Lung microvascular endothelial cell (primary cell): Measurements from ENCODE around the gene SLC7A1. TPM values are rescaled to one million over a fixed set of nuclear protein-coding genes. Genes with fewer than 3 reads are reported as not detected.

Source experiments
- DNase-seq, 2 donors: peaks; one replicate each; pipeline versions ENCODE4 v3.0.0 to v3.0.0-alpha.2; 2010; ENCODE audit warnings: low read depth in 2 of 2
- total RNA-seq: library from RNA; depleted of rRNA; stranded (reverse); fragments of >200 nt; gene quantifications from 2 replicates; pipeline ENCODE4 v1.2.1, GENCODE V29; 2014

Gene SLC7A1
- total RNA-seq, 1 donor from 2014 or later = 27.8 TPM

GRCh38 chr13:29530901-29531300, 64.6 kb downstream of the SLC7A1 start:
- DNase-seq = no peak

DNA sequence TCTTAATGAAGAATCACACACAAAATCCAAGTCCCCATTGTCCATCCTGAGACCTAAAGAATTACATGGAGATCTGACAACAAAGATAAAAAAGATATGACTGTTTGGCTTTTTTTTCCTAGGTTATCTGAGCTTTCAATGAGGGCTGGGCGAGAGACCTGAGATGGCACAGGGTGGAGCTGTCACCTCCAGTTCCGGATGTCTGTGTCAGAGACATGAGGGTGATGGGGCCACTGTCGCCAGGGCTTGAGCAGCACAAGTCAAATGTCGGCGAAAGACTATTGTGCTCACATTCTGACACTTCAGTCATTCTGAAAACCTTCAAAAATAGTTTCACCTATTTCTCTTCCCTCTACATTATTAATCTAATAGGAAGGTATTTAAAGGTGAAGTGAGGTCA, 65.7 kb downstream of the SLC7A1 start:
- no peak for DNase-seq

DNA sequence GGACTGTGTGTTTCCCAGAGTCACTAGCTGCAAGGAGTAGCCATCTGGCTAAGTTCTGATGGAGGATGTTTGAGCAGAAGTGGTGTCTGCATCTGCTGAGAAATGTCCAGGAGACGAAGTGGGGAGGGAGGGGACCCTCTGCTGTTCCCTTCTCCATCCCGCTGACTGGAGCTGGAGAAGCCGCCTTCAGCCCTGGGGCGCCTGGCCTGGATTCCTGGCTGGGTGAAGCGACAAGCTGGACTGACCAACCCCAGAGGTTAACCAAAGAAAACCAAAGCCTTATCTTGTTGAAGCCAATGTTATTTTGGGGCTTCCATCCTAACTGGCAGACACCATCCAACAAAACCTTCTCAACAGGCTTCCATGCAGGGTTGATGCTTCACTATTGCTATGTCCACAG, 67.6 kb downstream of the SLC7A1 start:
- no peak for DNase-seq

- DNase-seq = no peak
Measured at GRCh38 chr13:29527511-29527910, 68.0 kb downstream of the SLC7A1 start.

- no peak for DNase-seq
Measured at GRCh38 chr13:29526741-29527140, 68.7 kb downstream of the SLC7A1 start.

GRCh38 chr13:29525757-29526156, 69.7 kb downstream of the SLC7A1 start:
- DNase-seq = no peak

DNA sequence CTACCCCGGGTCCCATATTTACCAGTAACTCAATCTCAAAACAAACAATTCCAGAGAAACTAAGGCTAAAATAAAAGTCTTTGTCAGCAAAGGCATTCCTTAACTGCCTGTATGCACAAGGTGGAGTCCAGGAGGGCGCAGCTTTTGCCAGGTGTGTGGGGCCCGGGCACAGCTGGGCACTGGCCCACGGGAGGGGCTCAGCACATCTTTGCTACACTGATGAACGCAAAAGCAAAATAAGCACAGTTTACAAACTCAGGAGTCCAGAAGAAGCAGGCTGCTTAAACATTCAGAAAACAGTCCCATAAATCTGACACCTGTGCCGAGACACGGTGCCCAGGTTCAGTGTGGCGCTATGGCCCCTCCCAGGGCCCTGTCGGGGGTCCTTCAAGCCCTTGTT, 70.8 kb downstream of the SLC7A1 start:
- DNase-seq = no peak

- DNase-seq = peak in 1 of 2 donors; percentile 91
Measured at GRCh38 chr13:29524176-29524575, 71.3 kb downstream of the SLC7A1 start.

DNA sequence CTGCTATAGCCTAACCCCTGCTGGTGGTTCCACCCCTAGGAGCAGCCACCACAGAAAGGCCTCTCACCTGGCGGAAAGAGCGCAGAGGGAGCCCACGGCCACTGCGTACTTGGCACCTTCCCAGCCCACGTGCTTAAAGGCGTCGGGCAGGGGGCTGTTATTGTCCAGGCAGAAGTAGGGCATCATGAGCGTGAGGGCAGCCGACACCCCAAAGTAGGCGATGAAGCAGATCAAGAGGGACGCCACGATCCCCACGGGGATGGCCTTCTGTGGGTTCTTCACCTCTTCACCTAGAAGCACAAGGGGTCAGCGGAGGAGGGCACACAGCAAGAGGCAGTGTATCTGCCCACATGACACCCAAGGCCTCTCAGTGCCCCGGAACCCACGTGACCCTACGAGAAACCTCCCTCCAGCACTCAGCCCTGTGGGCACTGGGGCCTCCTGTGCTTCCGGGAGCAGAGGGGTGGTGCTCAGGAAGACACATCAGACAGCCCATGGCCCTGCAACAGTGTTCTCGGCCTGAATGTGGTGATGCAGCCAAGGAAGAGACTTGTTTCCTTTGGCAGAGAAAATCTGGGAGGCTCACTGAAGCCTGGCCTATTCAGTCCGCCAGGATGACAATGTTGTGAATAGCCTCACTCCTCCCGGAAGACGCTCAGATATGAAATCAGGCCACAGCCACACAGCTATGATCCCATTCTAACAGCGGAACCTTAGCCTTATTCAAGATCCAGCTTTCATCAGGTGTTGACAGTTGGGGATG, 72.1 kb downstream of the SLC7A1 start:
- peak in 1 of 2 donors; percentile 95 for DNase-seq

DNA sequence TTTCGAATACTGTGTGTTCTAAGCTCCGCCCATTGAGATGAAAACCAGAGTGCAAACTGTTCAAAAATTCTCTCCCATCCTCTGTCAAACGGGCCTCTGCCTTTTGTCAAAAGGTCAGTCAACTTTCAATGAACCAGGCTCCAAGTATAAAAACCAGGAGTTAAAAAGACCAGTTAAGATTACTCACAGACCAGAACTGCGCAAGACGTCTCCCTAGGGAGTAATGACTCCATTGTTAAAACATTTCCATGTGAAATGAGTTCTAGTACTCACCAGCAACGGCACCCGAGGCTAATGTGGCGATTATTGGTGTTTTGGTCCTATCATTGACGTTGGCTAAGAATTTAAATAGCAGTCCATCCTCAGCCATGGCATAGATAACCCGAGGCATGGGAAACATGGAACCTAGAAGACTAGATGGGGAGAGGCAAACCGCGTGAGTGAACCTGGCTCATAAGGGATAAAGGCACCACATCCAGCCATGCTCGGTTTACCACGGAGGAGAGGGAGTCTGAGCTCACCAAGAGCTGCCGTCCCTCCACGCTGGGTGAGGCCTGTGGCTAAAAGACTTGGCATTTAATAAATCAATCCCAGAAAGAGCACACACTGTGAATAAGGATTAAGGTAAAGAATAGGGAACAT, 73.3 kb downstream of the SLC7A1 start:
- DNase-seq = no peak

DNA sequence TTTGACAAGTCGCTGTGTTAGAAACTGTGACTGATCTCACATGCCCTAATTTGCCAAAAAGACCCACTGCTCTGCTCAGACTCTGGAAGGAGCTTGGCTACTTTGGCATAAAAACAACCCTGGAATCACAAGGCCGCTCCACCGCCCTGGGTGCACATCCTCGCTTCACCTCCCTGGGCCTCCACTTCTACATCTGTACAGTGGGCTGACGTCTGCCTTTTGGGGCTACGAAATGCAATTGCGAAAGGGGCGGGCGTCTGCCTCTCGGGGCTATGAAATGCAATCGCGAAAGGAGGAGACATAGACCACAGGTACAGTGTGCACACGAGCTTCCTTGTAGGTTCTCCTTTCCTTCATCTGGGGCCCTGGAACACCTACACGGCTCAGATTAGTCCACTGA, 74.2 kb downstream of the SLC7A1 start:
- DNase-seq = no peak

- DNase-seq = no peak
Measured at GRCh38 chr13:29520671-29521070, 74.8 kb downstream of the SLC7A1 start.

GRCh38 chr13:29519921-29520320, 75.6 kb downstream of the SLC7A1 start:
- no peak for DNase-seq

GRCh38 chr13:29516880-29517279, 78.6 kb downstream of the SLC7A1 start:
- DNase-seq = no peak

DNA sequence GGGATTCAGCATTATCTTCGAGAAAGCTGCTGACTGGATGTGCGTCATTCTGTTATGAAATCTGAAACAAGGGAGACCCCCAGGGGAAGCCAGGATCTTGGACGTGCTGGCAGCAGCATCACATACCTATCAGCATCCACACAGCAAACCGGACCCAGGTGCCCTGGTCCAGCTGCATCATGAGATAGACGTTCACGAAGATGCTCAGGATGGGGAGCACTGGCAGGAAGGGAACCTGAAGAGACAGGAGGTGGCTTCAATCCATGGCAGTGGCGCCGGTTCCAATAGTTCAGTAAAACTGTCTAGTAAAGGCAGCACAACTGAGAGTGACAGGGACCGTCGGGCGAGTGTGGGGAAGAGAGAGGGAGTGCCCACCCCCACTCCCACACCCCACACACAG, 79.5 kb downstream of the SLC7A1 start:
- DNase-seq = no peak

- DNase-seq = peak; percentile 19 to 47
Measured at GRCh38 chr13:29515372-29515771, 80.1 kb downstream of the SLC7A1 start.

DNA sequence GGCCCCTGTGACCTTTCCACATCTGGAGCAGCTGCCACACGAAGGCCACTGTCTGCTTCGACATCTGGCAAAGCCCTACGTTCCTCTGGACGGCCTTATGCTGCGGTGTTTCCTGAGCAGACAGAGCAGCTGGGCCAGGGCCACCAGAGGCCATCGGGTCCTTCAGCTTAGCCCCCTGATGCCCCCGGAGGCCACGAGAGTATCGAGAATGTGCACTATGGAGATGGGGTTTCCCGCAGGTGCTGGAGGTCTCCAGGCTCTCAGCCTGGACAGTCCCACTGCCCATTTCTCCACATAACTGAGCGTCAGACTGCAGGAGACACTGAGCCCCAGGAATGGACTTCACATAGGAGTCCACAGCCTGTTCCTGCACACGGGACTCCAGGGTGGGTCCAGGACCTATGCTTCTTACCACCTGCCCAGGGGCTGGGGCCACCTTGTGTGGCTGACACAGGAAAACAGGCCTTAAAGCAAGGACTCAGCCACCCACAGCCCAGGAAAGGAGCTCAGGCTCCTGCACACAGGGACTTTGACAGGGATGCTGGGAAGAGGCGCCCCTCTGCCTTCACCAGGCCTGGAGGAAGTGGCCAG, 80.7 kb downstream of the SLC7A1 start:
- no peak for DNase-seq

DNA sequence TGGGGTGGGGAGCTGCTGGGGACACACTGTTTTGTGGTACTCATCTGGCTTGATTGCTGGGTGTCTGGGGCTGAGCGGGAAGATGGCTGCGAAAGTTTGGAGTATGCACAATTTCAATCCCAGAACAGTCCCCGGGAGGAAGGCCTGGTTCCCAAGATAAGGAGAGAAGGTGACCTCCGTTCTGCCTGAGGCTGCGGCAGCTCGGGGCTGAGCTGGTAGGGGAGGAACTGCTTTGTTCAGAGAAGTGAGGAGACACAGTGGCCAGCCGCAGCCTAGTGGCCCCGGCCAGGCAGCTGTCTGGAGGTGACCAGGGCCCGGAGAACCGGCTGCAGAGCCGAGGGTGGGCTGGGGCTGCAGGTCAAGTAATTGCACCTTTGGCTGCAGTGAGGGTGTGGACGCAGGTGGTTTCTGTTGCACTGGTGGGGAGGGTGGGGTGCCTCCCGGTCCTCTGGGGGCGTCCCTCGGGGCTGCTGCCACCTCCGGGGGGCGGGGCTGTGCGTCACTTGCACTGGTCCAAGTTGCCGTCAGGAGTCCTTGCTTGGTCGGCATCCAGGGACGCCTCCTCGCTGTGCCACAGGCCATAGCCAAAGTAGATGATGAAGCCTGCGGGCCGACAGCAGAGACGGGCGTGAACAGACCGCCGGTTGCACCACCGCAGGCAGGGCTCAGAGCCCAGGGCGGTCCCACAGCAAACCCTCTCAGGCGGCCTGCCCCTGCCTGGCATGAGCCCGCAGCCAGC, 81.3 kb downstream of the SLC7A1 start:
- DNase-seq = no peak

DNA sequence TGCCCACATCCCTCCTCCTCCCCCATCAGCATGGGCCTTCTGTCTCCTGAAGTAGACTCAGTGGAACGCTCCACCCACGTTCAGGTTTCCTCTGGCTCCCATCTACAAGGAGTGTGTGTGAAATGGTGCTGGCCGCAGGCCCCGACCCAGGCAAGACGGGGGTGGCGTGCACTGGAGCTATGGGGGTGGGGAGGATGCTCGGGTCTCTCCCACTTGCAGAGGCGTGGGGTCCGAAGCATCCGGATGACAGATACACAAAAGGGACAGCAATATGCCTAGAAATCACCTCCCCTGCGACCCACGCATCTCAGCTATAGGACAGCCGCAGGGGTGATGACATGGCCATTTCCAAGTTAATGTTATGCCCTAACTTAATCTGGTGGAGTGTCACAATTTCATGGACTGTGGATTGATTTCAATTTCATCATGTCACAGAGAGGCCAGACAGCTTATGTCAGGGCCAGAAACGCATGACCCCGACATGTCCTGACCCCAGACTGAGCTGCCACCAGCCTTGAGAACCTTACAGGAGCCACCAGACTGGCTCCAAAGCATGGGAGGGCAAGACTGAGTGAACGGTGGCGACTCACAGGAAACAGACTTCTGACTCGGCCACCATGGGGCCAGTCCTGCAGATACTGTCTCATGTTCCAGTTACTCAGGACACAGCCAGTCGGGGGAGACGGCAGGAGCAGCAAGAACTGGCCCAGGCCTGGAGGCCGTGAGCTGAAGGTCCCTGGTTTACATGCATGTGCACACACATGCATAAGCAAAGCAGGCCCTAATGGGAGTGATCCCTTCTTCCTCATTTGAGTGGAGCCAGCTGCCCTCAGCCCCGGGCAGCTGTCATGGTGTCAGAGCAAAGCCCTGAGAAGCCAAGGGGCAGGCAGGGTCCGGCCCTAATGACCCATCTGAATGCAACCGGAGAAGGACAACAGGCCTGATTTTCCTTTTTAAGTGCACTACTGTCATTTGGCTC, 82.2 kb downstream of the SLC7A1 start:
- no peak for DNase-seq

DNA sequence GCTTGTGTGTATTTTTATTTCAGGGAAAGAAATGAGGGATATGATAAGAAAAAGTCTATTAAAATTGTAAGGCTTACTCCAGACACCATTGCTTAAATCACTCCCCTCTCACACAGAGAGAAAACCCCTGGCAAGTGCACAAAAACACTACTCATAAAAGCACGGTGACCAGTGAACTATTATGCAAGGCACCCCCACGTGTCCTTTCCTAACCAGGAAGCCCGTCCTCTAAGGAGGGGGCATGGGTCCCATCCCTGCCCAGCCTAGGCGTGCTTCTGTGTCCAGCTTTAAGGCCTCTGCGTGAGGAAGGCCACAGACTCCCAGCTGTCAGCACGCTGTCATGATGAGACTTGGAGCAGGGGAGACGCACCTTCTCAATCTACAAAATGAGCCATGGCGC, 83.5 kb downstream of the SLC7A1 start:
- DNase-seq = no peak
